HuH-7.5 (cell line): ENCODE data around the gene FN3K.
A peak's percentile ranks its signal among the peaks of the same experiment; 100 is the strongest.

Experiments
- DNase-seq: peaks from one replicate; pipeline ENCODE4 v3.0.0; 2011; ENCODE audit warnings: low spot score

FN3K gene

GRCh38 chr17:82703935-82704865 is 31.2 kb upstream of the FN3K start:
- DNase-seq = peak; percentile 76

GRCh38 chr17:82704886-82705285 is 30.5 kb upstream of the FN3K start:
- DNase-seq = no peak

GRCh38 chr17:82705756-82706155 is 29.7 kb upstream of the FN3K start:
- no peak for DNase-seq

- DNase-seq = no peak
Observed at GRCh38 chr17:82709024-82709675, 26.3 kb upstream of the FN3K start.

GRCh38 chr17:82709676-82710498 is 25.5 kb upstream of the FN3K start:
- DNase-seq = no peak

GRCh38 chr17:82710499-82711232 is 24.7 kb upstream of the FN3K start:
- no peak for DNase-seq

- DNase-seq = no peak
Observed at GRCh38 chr17:82713071-82713723, 22.2 kb upstream of the FN3K start.

GRCh38 chr17:82716203-82717010 is 19.0 kb upstream of the FN3K start, which contains the start of gene FN3KRP:
TSS of gene FN3KRP (plus strand) at chr17:82716706. CDS start at chr17:82716756, 50 bp downstream.
- peak; percentile 99 for DNase-seq

GRCh38 chr17:82718986-82719685 is 16.3 kb upstream of the FN3K start:
- DNase-seq = no peak

- DNase-seq = no peak
Observed at GRCh38 chr17:82720204-82720603, 15.2 kb upstream of the FN3K start.

GRCh38 chr17:82722341-82723013 is 12.9 kb upstream of the FN3K start:
- no peak for DNase-seq

GRCh38 chr17:82723169-82723807 is 12.1 kb upstream of the FN3K start:
- no peak for DNase-seq

- DNase-seq = no peak
Observed at GRCh38 chr17:82726427-82726826, 9.0 kb upstream of the FN3K start.

- no peak for DNase-seq
Observed at GRCh38 chr17:82729479-82730260, 5.7 kb upstream of the FN3K start.

GRCh38 chr17:82732118-82732743 is 3.2 kb upstream of the FN3K start:
- no peak for DNase-seq

- no peak for DNase-seq
Observed at GRCh38 chr17:82736511-82737185, 1.2 kb downstream of the FN3K start.
